Embryonic facial prominence (tissue), 1 donor: ENCODE data around the gene NRGN.
"Not testable (repeated sequence)": the region's sequence is repeated elsewhere in the genome, so short reads cannot be mapped to it uniquely, and the experiment has no call there.

Source experiments
- DNase-seq: peaks from one replicate; pipeline ENCODE4 v3.0.0-alpha.2; 2016; ENCODE audit errors: extremely low spot score

Gene NRGN

GRCh38 chr11:124757320-124757719, 17.6 kb downstream of the NRGN start:
- DNase-seq: no peak

GRCh38 chr11:124758355-124759265, 18.9 kb downstream of the NRGN start:
- no peak for DNase-seq

DNA sequence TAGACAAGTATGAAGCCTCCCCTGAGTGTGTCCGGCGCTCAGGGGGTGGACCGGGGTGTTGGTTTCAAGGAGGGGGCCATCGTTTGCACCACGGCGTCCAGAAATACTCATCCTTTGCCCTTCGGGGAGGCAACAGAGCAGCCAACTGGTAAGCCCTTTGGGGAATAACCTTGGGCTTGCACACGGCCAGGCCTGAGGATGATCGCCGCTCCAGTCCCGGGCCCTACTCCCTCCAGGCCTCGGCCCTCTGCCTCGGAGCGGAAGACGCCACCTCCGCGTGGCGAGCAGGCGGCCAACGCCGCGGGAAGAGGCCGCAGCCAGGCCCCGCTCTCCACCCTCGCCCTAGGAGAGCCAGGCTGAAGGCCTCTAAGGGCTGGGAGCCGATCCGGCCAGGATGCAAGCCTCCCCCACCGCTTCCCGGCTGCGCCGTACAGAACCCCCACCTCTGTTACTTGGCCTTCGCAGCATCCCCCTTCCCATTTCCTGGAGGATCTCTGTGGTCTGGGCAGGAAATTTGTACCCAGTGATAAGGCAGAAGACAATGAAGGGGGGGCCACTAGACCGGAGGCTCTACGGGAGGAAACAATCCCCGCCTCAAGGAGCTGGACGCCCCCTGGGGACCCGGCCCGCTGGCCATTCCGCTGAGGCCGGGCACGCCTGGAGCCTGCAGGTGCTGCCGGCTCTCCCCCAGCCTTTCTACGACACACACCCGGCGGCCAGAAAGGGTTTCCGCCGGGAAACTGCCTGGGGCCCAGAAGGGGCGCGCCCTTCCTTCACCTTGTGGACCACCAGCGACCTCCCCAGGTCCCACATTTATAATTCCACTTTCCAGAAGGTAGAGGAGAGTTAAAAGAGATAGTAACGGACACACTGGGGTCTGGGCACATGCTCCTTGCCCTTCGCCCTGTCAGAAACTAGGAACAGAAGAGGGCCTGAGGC, 19.8 kb downstream of the NRGN start:
- no peak for DNase-seq

GRCh38 chr11:124760205-124760652, 20.5 kb downstream of the NRGN start:
- DNase-seq: no peak

DNA sequence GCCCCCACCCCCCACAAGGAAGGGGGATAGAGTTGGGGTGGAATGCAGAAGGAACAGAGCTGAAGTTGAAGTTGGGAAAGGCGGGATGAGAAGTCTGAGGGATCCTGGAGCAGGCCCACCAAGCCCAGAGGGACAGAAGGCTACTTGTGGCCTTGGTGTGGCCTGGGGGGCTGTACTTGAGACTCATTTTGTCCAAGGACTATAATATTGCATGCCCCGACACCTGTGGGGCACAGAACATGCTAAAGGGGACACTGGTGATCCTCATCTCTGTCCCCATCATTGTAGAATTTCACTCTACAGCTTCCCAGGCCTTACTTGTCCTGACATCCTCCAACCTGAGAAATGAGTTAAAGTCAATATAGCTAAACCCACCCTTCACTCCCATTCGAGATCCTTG, 21.1 kb downstream of the NRGN start:
- no peak for DNase-seq

GRCh38 chr11:124761301-124762104, 21.8 kb downstream of the NRGN start:
- no peak for DNase-seq

- DNase-seq: no peak
Observed at GRCh38 chr11:124762105-124762623, 22.4 kb downstream of the NRGN start, which contains the start of gene ESAM. TSS of gene ESAM (minus strand) at chr11:124762290. CDS start at chr11:124762154, 136 bp downstream.

DNA sequence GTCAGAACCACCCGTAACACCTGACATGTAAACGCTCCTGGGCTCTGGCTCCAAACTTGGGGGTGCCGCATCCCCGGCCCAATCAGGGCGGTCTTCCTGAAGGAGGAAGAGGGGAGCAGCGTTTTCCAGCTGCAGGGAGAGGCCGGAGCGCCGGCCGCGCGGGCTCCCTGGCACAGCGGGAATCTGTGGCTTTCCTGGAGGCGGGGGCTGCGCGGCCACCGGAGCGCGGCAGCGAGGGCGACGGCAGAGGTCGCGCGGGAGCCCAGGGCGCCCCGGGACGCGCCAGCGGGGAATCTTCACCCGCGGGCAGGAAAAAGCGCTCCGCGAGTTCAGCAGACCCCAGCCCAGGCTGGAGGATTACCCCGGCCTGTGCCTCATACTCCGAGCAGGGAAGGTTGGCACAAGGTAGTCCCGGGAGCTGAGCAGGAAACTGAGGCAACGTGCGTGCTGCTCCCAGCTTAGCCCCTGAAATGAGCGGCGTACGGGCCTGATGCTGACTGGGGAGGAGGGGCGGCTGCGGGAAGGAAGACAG, 22.9 kb downstream of the NRGN start:
- DNase-seq: no peak

- peak; percentile 70 for DNase-seq
Observed at GRCh38 chr11:124763156-124763947, 23.6 kb downstream of the NRGN start.

GRCh38 chr11:124766156-124766555, 26.4 kb downstream of the NRGN start:
- no peak for DNase-seq

DNA sequence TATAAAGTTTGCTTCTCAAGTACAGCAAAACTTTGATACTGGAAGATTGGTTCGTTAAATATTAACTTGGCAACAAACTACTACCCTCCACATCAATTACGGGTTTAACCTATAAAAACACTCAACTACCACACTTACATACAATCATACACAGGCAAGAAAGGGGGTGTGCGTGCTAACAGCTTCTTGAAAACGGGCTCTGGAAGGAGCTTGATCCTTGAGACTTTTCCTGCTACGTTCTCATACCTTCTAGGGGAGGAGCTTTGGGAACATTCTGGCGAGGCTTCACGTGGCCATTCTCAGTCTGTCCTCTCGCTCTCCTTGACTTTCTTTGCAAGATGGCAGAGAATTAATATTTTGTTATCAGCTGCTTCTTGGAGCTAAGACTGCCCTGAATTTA, 29.2 kb downstream of the NRGN start:
- DNase-seq: no peak

GRCh38 chr11:124769806-124770774, 30.3 kb downstream of the NRGN start:
- no peak for DNase-seq

- not testable (repeated sequence) for DNase-seq
Observed at GRCh38 chr11:124770959-124771358, 31.2 kb downstream of the NRGN start.

DNA sequence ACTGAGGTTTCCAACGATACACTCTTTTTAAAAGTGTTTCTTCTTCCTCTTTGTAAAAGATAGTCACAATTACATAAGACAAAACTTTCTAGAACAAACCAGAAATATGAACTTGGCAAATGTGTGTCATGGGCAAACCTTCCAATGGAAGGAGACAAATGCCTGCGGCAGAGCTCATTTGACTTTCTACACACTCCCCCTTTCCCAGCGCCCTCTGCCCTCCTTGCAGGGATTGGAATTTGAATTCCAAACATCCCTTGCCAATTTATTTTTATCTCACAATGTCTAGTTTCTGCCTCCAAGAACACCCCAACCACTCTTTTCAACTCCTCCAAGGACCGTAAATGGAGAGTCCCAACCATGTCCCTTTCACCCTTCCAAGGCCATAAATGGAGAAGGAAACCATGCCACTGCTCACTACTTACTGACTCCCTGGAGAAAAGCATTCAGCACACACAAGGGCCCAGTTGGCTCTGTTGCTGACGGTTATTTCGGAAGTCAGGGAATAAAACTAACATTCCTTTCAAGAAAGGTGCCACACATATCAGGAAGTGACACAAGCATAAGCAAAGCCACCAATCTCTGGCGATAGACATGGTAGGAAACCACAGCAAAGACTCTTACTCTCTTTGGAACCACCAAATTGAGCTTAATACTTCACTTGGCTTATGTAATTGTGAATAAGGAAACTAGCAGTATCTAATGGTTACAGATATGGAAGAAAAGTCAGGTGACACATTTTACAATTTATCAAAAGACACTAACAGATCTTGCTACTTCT, 37.3 kb downstream of the NRGN start:
- DNase-seq: no peak

DNA sequence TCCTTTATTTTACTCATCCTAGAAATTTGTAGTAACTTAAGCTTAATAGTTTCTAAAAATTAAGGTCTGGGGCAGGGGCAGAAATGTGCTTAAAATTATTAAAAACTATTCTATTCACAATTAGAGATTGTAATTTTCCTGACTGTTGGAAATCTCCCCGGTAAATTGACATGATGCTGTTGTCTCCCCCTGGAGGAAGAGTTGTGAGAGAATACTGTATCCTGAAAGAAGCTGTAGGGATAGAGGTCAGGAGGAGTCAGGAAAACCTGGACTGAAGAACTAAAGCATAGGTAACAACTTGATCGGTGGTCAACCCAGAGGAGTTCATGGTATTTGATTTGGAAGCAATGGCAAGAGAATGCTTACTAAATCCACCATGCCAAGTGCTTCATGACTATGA, 38.5 kb downstream of the NRGN start:
- no peak for DNase-seq

GRCh38 chr11:124779568-124779967, 39.8 kb downstream of the NRGN start:
- no peak for DNase-seq

DNA sequence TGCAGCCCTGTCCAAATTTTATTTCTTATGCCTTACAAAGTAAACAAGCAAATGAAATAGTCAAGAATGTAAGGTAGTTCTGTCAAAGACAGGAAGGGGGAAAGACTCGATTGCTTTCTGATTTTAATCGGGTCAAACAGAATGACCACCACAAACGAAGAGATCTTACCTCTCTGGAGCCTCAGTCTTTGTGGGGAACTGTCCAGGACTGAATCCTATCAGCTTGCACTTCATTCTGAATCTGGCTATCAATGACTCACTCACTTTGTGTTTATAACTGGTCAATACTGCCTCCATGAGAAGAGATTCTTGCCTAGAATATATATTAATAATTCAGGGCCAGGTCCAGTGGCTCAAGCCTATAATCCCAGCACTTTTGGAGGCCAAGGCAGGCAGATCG, 43.3 kb downstream of the NRGN start:
- DNase-seq: no peak

- DNase-seq: no peak
Observed at GRCh38 chr11:124784051-124784450, 44.3 kb downstream of the NRGN start.
